B cell (primary cell): ENCODE results near the gene CDKN2B.

Experiments used
- EZH2 ChIP-seq: IDR thresholded peaks from 2 replicates; pipeline ENCODE4 v1.6.1; 2012; ENCODE audit warnings: borderline replicate concordance, low read depth, mild to moderate bottlenecking, moderate library complexity, low read length; ENCODE audit not compliant: insufficient read depth, poor library complexity, severe bottlenecking
- TF ChIP-seq, protein P1 (sequence below): fragments of 200-600 bp; IDR thresholded peaks from one replicate; pipeline ENCODE4 v1.8.0; 2022; ENCODE audit warnings: antibody characterized with exemption, mild to moderate bottlenecking

DNA sequence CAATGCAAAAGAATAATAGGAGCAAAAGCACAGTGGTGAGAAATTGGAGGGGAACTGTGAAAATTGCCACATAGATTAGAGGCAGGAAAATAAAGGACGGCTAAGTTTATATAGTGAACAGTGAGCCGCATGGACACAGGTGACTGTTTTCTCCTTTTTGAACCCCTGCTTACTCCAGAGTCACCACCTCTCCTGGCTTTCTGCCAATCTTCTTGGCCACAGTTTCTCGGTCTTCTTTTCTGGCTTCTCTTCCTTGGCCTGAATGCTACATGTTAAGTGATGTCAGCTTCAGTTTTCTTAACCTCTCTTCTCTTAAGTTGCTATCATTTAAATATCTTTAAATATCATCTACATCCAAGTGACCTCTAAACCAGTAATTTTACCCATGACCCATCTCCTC lies 47.3 kb upstream of the CDKN2B start:
- TF ChIP-seq, protein P1, sequence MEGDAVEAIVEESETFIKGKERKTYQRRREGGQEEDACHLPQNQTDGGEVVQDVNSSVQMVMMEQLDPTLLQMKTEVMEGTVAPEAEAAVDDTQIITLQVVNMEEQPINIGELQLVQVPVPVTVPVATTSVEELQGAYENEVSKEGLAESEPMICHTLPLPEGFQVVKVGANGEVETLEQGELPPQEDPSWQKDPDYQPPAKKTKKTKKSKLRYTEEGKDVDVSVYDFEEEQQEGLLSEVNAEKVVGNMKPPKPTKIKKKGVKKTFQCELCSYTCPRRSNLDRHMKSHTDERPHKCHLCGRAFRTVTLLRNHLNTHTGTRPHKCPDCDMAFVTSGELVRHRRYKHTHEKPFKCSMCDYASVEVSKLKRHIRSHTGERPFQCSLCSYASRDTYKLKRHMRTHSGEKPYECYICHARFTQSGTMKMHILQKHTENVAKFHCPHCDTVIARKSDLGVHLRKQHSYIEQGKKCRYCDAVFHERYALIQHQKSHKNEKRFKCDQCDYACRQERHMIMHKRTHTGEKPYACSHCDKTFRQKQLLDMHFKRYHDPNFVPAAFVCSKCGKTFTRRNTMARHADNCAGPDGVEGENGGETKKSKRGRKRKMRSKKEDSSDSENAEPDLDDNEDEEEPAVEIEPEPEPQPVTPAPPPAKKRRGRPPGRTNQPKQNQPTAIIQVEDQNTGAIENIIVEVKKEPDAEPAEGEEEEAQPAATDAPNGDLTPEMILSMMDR, result no peak
- TF ChIP-seq EZH2, result no peak
